Measurements from ENCODE around the gene RAB5A. TPM values are rescaled to one million over a fixed set of nuclear protein-coding genes. Genes with fewer than 3 reads are reported as not detected.
"Not testable (repeated sequence)": the region's sequence is repeated elsewhere in the genome, so short reads cannot be mapped to it uniquely, and the experiment has no call there.

RAB5A gene, protein sequence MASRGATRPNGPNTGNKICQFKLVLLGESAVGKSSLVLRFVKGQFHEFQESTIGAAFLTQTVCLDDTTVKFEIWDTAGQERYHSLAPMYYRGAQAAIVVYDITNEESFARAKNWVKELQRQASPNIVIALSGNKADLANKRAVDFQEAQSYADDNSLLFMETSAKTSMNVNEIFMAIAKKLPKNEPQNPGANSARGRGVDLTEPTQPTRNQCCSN
- 55.7 TPM for total RNA-seq

DNA sequence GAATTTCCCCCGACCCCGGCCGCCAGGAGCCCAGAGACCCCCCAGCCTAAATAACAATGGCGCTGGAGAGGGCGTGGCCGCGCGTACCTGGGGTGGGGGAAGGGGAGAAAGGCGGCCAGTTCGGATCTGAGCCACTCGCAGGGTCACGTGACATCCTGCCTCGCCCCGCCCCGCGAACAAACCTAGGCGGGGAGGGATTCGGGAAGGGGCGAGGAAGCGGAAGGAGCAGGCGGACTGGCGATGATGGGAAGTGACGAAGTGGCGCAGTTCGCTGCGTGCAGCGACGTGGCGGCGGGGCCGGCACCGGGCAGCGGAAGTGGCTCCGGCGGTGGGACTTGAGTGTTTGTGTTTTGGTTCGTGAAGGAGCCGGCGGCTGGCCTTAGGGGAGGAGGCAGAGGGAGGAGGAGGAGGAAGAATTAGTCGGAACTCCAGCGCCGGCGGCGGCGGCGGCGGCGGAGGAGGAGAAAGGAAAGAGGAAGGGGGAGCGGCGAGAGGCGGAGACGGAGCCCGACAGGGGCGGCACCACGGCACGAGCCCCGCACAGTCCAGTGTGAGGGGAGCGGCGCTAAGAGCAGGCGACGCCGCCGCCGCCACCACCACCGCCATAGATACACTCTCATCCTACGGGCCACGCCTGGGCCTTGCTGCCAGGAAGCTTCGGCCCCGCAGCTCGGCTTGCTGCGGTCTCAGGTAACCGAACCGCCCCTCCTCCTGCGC lies at the start of gene RAB5A:
Gene RAB5A, plus strand, starts transcription at position 266 of the 717 bp plus-strand sequence. CDS start 3,802 bp downstream, outside the sequence.
- TF ChIP-seq POLR2AphosphoS5 (IDR thresholded peaks at IDR 0.05; ENCODE audit: insufficient read depth in 1 of 2, low read depth in 1 of 2) (peak; percentile 97 to 98), POLR2A (IDR thresholded peaks at IDR 0.05) (peak in 1 of 2 donors; percentile 22)
- TF ChIP-seq, protein P1, sequence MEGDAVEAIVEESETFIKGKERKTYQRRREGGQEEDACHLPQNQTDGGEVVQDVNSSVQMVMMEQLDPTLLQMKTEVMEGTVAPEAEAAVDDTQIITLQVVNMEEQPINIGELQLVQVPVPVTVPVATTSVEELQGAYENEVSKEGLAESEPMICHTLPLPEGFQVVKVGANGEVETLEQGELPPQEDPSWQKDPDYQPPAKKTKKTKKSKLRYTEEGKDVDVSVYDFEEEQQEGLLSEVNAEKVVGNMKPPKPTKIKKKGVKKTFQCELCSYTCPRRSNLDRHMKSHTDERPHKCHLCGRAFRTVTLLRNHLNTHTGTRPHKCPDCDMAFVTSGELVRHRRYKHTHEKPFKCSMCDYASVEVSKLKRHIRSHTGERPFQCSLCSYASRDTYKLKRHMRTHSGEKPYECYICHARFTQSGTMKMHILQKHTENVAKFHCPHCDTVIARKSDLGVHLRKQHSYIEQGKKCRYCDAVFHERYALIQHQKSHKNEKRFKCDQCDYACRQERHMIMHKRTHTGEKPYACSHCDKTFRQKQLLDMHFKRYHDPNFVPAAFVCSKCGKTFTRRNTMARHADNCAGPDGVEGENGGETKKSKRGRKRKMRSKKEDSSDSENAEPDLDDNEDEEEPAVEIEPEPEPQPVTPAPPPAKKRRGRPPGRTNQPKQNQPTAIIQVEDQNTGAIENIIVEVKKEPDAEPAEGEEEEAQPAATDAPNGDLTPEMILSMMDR (IDR thresholded peaks at IDR 0.05), result no peak
- Histone ChIP-seq H3K9me3 (no peaks in the 10 kb centered on the region), H3K36me3 (peaks cover 0 to 7% of the 10 kb centered on the region in 2 donors), H3K4me1 (peaks cover 48% of the 10 kb centered on the region), H3K27me3 (no peaks in the 10 kb centered on the region), H3K27ac (peak within 1 kb of the TSS; percentile 96), H3K4me3 (peak within 1 kb of the TSS; percentile 95 to 96)
- intact Hi-C loops (cut with DNase I), result loop anchor here (5.0 kb wide), 1 partner anchor 85 kb away; no protein-coding TSS in a partner anchor
- peak; percentile 97 to 99 for DNase-seq (ENCODE audit: extremely low spot score in 2 of 2)

DNA sequence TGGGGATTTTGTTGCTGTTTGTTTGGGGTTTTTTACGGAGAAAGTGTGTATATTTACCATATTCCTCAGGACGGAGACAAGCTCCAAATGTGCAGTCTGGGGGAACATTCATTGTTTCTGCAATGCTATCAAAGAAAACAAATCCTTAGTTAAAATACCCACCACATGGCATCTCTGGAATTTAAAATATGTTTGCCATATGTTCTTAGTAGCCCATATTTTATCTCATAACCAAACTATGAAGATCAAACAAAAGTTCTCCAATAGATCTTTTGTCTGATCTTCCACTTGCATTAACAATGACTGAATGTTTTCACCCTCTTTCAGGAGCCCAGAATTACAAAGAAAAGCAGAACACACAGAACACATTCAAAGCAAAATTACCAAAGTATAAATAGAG lies 48.2 kb upstream of the RAB5A start:
- H3K4me3 ChIP-seq, result no peak overlapping the region
- TF ChIP-seq POLR2A (IDR thresholded peaks at IDR 0.05) (no peak), POLR2AphosphoS5 (IDR thresholded peaks at IDR 0.05; ENCODE audit: insufficient read depth in 1 of 2, low read depth in 1 of 2) (no peak)
- TF ChIP-seq, protein P1 (IDR thresholded peaks at IDR 0.05), result no peak
- DNase-seq (ENCODE audit: extremely low spot score in 2 of 2), result no peak
- H3K27me3 ChIP-seq, result no peaks in the 10 kb centered on the region
- no peaks in the 10 kb centered on the region for H3K36me3 ChIP-seq
- intact Hi-C loops (cut with DNase I), result no loop called here
- no peaks in the 10 kb centered on the region for H3K4me1 ChIP-seq
- H3K27ac ChIP-seq, result no peak overlapping the region
- no peaks in the 10 kb centered on the region for H3K9me3 ChIP-seq

DNA sequence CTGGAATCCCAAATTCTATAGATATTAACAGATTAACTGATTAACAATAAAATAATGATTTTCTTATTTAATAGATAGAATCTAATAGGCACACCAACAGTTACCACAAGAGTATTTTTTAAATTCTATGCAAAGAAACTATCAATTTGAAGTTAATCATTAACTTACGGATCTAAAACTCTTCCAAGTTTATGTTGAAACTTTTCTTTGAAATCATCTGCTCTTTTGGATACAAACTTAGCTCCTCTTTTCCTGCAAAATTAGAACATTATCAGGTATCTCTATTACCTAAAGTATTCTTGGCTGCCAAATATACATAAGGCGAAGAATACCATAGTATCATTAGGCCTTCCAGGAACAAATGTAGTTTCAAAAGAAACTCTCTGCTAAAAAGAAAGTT lies 47.6 kb upstream of the RAB5A start:
- no peaks in the 10 kb centered on the region for H3K9me3 ChIP-seq
- H3K36me3 ChIP-seq, result no peaks in the 10 kb centered on the region
- intact Hi-C loops (cut with DNase I), result no loop called here

DNA sequence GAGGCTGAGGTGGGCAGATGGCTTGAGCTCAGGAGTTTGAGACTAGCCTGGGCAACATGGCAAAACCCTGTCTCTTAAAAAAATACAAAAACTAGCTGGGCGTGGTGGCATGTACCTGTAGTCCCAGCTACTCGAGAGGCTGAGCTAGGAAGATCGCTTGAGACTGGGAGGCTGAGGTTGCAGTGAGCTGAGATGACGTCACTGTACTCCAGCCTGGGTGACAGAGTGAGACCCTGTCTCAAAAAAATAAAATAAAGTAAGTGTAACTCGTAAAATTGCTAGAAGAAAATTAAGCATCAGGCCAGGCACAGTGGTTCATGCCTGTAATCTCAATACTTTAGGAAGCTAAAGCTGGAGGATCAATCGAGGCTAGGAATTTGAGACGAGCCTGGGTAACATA lies 47.1 kb upstream of the RAB5A start:
- intact Hi-C loops (cut with DNase I); H3K4me1 ChIP-seq; H3K27ac ChIP-seq; H3K9me3 ChIP-seq; H3K4me3 ChIP-seq; H3K27me3 ChIP-seq; DNase-seq (ENCODE audit: extremely low spot score in 2 of 2); H3K36me3 ChIP-seq: not testable (repeated sequence)

More for the DNA sequence above, 47.6 kb upstream of the RAB5A start:
- H3K4me3 ChIP-seq, result no peak overlapping the region
- no peaks in the 10 kb centered on the region for H3K4me1 ChIP-seq
- DNase-seq (ENCODE audit: extremely low spot score in 2 of 2), result no peak
- no peak overlapping the region for H3K27ac ChIP-seq
- no peaks in the 10 kb centered on the region for H3K27me3 ChIP-seq
- TF ChIP-seq, protein P1 (IDR thresholded peaks at IDR 0.05), result no peak
- no peak for TF ChIP-seq POLR2A (IDR thresholded peaks at IDR 0.05)
- no peak for TF ChIP-seq POLR2AphosphoS5 (IDR thresholded peaks at IDR 0.05; ENCODE audit: insufficient read depth in 1 of 2, low read depth in 1 of 2)

DNA sequence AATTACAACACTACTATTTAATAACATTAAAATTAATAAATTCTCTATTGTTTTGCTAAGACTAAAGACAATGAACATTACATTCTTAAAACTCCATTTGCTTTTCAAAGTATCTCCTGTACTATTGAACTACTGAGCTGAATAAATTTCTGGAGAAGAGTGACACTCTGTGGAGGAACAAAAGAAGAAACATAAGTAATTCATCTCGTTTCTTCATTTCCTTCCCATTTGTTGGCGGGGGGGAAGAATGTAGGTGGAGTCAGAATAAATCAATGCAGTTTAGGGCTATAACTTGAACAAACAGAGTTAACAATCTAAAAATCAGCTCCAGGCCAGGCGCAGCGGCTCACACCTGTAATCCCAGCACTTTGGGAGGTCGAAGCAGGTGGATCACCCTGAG lies 45.6 kb upstream of the RAB5A start:
- H3K4me3 ChIP-seq, result no peak overlapping the region
- intact Hi-C loops (cut with DNase I), result no loop called here
- DNase-seq (ENCODE audit: extremely low spot score in 2 of 2), result no peak
- H3K27me3 ChIP-seq, result no peaks in the 10 kb centered on the region
- no peak overlapping the region for H3K27ac ChIP-seq
- H3K36me3 ChIP-seq, result no peaks in the 10 kb centered on the region
- no peaks in the 10 kb centered on the region for H3K9me3 ChIP-seq
- no peaks in the 10 kb centered on the region for H3K4me1 ChIP-seq
- TF ChIP-seq POLR2AphosphoS5 (IDR thresholded peaks at IDR 0.05; ENCODE audit: insufficient read depth in 1 of 2, low read depth in 1 of 2) (no peak), POLR2A (IDR thresholded peaks at IDR 0.05) (no peak)
- TF ChIP-seq, protein P1 (IDR thresholded peaks at IDR 0.05), result no peak

All from vagina (tissue), 2 donors.